Measurements from ENCODE around the gene ZGRF1.
A peak's percentile ranks its signal among the peaks of the same experiment; 100 is the strongest.
"Not testable (repeated sequence)": the region's sequence is repeated elsewhere in the genome, so short reads cannot be mapped to it uniquely, and the experiment has no call there.

ZGRF1 gene

GRCh38 chr4:112545346-112545745 is 91.4 kb downstream of the ZGRF1 start:
- no peak for DNase-seq

GRCh38 chr4:112540695-112541094 is 96.0 kb downstream of the ZGRF1 start:
- DNase-seq: no peak

DNA sequence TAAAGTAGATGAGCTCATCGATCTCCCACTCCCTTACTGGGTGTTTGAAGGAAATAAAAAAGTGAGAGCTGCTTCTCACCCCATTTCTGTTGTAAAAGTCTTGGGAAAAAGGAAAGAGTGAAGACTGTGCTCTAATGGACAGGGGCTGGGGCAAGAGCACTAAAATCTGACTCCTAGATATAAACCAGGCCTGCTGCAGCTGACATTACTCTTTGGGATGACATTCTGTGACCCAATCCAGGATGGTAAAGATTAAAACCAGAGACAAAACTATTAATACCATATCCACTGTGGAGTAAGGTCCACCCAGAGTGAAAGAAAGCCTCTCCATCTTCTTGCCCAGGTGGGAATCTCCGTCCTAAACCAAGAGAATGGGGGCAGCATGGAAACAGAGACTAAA is 100.6 kb downstream of the ZGRF1 start:
- no peak for DNase-seq

GRCh38 chr4:112532267-112532666 is 104.4 kb downstream of the ZGRF1 start:
- no peak for DNase-seq

- DNase-seq: no peak
Measured at GRCh38 chr4:112531146-112531545, 105.6 kb downstream of the ZGRF1 start.

GRCh38 chr4:112526061-112526460 is 110.6 kb downstream of the ZGRF1 start:
- DNase-seq: no peak

DNA sequence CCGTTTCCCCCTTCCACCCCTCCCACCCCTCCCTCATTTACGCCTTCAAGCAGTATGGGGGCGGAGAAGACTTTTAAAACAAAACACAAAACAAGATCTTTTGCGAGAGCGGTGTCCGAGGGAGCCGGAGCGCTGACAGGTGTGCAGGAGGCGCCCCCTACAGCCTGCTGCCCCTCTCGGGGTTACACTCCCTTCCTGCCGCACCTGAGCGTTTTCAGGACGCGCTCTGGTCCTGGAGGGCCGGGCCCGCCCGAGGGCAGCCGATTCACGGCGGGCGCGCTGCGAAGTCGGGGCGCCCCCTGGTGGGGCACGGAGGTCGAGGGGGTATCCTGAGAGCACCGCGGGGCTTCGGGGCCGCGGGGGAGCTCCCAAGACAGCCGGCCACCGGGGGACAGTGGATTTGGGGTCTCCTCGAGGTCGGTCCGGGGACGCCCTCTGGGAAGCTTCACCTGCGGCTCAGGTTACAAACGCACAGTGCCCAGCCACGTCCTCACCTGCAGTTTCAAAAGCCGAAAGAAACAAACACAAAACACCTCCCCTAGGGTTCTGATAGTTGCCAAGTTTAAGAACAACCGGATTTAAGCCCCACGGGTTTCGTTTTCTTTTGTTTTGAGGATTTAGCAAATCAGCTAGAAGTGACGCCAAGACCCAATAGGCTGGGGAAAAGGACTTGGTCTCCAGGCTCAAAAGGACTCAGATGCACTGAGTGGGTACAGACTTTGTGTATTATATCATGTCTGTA is 112.8 kb downstream of the ZGRF1 start:
- peak; percentile 83 for DNase-seq

GRCh38 chr4:112523008-112523721 is 113.5 kb downstream of the ZGRF1 start:
- DNase-seq: peak; percentile 60

GRCh38 chr4:112522431-112522830 is 114.3 kb downstream of the ZGRF1 start:
- not testable (repeated sequence) for DNase-seq

- DNase-seq: no peak
Measured at GRCh38 chr4:112521123-112522023, 115.3 kb downstream of the ZGRF1 start.

DNA sequence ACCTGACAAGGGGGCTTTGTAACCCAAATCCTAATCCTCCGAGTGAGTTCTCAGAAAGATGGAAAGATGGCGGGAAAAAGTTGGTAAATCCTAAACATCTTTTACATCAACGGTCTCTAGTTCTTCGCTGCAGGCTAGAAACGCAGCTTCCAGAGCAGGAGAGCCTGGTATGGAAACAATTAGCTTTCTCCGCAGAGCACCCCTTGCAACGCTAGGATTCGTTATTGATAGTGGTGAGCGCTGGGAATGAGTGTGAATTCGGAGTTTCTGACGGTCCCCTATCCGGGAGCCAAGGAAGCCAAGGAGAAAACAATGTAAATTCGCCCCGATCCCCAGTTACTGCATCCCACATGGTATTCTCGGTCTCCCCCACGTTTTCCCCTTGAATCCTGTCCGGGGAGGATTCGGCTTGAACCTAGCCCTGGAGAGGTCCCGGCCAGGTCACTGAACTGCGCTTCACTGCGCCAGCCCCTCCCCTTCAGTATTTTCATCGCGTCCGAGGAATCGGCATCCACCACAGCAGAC is 116.0 kb downstream of the ZGRF1 start:
- no peak for DNase-seq

DNA sequence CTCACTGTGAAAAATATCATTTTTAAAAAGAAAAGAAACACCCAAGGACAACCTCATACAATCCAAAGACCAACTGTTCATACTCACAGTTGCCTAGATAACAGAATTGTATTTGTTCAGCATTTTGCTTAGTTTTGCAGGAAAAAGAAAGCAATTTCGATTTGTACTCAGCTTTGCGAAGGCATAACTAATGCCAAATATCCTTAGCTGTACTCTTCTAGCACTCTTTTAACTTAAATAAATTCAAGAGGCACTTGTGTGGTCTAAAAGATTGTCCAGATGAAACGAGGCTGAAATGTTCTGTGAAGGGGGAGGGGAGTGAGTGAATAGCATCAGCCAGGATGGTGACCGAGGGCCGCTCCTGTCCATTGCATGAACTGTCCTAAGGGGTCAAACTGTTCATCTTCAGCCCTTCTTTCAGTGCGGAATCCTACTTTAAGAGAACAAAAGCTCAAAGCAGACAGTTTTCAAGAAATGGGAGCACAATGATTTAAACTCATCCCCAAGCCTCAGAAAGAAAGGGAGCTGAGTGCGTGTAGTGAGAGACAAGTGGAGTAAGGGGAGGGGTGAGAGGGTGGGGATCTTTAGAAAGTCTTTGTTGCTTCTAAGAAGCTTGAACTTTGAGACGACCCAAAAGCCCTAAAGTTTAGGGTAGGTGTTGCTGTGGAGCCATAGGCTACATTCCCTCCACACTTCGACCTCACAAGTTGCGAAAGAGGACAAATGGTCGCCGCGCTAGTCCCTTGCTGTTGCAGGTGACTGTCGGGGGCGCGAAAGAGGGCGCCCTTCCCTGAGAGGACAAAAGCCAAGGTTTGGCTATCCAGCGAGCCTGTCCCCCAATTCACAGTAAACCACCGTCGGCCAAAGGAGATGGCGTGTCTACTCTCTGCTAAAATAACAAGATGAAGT is 116.8 kb downstream of the ZGRF1 start:
- DNase-seq: no peak

DNA sequence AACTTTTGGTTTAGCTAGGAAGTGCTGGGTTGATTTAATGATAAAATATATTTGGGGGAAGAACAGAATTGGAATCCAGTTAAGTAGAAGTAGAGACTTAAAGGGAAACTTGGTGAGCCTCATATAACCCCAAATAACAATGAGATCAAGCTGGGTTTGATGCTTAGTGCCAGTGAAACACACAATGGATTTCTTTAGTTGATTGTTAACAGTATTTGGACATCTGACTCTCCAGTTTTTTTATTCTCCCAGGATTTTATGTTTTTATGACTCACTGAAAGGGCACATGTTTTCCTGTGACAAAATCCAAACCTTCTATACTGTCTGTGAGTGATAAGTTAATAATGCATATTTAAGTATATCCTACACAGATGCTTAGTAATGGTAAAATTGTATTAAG is 118.0 kb downstream of the ZGRF1 start:
- no peak for DNase-seq

DNA sequence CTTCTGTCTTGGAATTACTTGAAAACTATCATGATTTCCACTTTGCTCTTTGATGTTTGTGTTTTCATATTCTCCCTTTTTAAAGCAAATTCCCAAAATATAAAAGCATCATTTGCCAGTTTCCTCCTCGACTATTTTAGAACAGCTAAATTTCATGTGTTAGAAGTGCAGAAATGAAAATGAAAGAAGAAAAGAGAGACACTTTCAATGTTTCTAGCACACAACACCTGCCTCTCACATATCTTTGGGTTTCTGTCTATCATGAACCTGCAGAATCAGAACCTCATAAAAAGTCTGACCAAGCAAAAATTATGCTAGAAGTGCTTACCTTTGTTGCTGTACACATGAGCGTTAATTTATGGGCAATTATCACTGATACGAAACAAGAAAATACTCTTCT is 118.8 kb downstream of the ZGRF1 start:
- no peak for DNase-seq

DNA sequence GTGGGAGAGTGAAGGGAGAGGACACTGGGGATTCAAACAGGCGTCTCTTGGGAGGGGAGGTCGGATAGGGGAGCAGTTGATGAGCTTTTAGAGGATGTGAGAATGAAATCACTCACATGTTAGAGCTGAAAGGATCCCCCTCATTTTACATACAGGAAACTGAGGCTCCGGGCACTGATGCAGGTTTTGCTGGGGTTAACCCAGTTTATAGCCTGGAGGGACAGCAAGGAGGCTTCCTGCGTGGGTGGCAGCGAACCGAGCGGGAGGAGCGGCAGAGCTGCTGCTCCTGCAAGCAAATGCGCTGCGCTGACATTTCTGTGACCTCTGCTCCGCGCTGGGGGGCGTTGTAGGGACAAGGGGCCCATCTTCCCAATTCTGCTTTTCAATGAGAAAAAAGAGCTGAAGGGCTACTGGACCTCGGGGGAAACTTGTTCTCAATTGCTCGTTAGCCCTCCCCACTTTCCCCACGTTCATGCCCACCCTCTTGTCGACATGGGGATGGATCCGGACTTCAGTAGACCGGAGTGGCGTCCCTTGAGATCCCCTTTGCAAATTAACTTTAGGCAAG is 119.6 kb downstream of the ZGRF1 start:
- DNase-seq: peak; percentile 32

DNA sequence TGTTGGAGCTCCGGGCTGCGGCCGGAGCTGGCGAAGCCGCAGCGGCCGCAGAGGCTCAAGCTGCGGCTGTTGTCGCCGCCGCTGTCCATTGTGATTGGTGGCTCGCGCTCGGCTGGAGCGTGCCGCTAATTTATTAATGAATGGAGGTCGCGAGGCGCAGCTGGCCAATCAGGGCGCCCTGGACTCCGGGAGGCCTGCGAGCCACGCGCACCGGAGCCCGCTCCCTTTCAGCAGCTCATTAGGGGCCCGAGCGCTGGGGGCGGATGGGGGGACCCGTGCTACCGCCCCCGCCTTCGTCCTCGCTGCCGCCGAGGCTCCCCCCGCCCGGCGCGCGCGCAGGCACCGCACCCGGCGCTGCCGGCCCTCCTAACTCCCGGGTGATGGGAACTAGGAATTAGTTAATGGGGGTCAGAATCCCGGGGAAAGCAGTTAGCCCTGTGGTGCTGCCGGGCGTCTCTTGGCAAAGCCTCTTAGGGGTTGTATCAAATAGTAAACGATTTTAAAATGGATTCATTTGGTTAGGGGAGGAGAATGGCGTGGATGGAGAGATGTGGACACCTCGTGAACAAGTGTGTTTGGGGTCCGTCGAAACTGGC is 120.1 kb downstream of the ZGRF1 start:
- DNase-seq: peak; percentile 27

- no peak for DNase-seq
Measured at GRCh38 chr4:112516066-112516470, 120.6 kb downstream of the ZGRF1 start, which contains the start of gene NEUROG2. NEUROG2 (minus strand) TSS chr4:112516180; CDS start chr4:112515475, 705 bp downstream.

DNA sequence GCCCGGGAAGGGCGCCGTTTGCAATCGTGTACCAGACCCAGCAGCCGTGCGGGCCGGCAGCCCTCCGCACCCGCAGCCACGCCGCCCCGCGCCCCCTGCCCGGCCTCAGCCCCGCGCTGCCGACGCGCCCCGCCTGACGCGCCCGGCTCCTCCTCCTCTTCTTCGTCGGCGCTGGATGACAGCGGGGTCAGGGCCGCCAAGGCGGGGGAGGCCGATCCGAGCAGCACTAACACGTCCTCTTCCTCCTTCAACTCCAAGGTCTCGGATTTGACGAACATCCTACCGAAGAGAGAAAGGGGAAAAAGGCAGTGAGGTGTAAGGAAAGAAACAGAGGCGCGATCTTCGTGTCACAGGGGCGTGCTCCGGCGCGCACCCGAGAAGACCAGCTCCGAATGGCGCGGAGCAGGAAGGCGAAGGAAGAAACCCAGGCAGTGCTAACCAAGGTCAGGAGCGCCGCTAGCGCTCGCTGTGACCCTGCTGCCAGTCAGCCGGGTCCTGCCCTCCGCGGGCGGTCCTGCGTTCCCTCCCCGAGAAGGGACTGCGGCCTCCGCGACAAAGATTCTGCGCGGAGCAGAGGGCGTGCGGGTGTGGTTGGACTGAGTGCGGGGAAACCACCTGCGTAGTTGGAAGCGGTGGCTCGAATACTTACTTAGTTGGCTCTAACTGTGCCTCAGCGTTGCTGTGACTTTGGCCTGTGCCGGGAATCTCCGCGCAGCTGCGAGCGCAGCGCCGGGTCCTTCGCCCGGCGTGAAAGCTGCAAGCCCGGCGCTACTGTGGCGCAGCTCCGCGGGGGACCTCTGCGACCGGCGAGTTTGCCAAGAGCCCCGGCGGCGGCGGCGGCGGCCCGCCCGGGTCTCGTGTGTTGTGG is 121.3 kb downstream of the ZGRF1 start:
- peak; percentile 53 for DNase-seq

- no peak for DNase-seq
Measured at GRCh38 chr4:112514647-112515197, 122.0 kb downstream of the ZGRF1 start.

Measured in activated T-cell treated with anti-CD3 and anti-CD28 coated beads, Interleukin-2, amount 50 U/mL, for 1 hour (primary cell).